ENCODE results near the gene SIN3B.

DNA sequence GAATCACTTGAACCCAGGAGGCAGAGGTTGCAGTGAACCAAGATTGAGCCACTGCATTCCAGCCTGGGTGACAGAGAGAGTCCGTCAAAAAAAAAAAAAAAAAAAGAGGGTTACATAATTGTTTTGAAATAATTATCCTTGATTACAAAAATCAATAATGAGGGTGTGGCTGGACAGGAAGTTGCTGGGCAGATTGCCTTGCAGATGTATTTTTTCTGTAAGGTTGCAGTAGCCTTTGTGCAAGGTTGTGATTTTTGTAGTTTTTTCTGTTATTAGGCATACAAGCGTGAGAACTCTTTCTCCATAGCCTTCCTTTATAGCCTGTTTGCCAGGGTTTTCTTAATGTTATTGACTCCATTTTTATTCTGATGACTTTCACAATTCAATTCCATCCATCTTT lies 40.7 kb upstream of the SIN3B start:
- TF ChIP-seq, protein P1, sequence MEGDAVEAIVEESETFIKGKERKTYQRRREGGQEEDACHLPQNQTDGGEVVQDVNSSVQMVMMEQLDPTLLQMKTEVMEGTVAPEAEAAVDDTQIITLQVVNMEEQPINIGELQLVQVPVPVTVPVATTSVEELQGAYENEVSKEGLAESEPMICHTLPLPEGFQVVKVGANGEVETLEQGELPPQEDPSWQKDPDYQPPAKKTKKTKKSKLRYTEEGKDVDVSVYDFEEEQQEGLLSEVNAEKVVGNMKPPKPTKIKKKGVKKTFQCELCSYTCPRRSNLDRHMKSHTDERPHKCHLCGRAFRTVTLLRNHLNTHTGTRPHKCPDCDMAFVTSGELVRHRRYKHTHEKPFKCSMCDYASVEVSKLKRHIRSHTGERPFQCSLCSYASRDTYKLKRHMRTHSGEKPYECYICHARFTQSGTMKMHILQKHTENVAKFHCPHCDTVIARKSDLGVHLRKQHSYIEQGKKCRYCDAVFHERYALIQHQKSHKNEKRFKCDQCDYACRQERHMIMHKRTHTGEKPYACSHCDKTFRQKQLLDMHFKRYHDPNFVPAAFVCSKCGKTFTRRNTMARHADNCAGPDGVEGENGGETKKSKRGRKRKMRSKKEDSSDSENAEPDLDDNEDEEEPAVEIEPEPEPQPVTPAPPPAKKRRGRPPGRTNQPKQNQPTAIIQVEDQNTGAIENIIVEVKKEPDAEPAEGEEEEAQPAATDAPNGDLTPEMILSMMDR (IDR thresholded peaks at IDR 0.05) = no peak
- TF ChIP-seq POLR2A (IDR thresholded peaks at IDR 0.05; ENCODE audit: low read depth) = no peak
- no peak for TF ChIP-seq POLR2AphosphoS5 (IDR thresholded peaks at IDR 0.05)

Data from esophagus muscularis mucosa (tissue), 3 donors.